Measurements from ENCODE around the gene GPR162. TPM values are rescaled to one million over a fixed set of nuclear protein-coding genes. Genes with fewer than 3 reads are reported as not detected.

The GPR162 gene
- total RNA-seq, 4 donors from 2014 or later = 0.47 to 2.1 (median 1.0) TPM

DNA sequence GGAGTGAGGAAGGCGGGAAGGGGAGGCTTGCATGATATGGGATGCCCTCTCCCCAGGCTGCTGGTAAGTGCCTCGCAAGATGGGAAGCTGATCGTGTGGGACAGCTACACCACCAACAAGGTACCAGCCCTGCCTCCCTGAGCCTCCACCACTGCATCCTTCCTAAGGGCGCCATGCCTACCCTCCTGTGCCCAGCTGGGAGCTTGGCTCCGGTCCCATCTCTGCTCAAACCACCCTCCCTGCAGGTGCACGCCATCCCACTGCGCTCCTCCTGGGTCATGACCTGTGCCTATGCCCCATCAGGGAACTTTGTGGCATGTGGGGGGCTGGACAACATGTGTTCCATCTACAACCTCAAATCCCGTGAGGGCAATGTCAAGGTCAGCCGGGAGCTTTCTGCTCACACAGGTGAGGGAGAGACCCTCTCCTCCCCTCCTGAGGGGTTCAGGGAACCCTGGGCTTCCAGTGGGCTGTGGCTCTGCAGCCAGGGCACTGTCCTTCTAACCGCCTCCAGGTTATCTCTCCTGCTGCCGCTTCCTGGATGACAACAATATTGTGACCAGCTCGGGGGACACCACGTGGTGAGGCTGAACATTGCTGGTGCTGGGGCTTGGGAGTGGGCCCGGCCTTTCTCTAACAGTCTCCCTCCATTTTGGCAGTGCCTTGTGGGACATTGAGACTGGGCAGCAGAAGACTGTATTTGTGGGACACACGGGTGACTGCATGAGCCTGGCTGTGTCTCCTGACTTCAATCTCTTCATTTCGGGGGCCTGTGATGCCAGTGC is 21.7 kb downstream of the GPR162 start:
- Histone ChIP-seq H3K9me3 (no peaks in the 10 kb centered on the region), H3K27me3 (no peaks in the 10 kb centered on the region), H3K27ac (no peak overlapping the region), H3K36me3 (peaks cover 62% of the 10 kb centered on the region), H3K4me3 (no peak overlapping the region), H3K4me1 (no peaks in the 10 kb centered on the region)
- TF ChIP-seq POLR2A (IDR thresholded peaks at IDR 0.05) = no peak
- TF ChIP-seq EP300 (IDR thresholded peaks at IDR 0.05) = no peak
- TF ChIP-seq, protein P1, sequence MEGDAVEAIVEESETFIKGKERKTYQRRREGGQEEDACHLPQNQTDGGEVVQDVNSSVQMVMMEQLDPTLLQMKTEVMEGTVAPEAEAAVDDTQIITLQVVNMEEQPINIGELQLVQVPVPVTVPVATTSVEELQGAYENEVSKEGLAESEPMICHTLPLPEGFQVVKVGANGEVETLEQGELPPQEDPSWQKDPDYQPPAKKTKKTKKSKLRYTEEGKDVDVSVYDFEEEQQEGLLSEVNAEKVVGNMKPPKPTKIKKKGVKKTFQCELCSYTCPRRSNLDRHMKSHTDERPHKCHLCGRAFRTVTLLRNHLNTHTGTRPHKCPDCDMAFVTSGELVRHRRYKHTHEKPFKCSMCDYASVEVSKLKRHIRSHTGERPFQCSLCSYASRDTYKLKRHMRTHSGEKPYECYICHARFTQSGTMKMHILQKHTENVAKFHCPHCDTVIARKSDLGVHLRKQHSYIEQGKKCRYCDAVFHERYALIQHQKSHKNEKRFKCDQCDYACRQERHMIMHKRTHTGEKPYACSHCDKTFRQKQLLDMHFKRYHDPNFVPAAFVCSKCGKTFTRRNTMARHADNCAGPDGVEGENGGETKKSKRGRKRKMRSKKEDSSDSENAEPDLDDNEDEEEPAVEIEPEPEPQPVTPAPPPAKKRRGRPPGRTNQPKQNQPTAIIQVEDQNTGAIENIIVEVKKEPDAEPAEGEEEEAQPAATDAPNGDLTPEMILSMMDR (IDR thresholded peaks at IDR 0.05) = no peak
- no peak for TF ChIP-seq POLR2AphosphoS5 (IDR thresholded peaks at IDR 0.05)
- 64% methylated on average over 15 of the region's 16 CpGs for WGBS
- DNase-seq (ENCODE audit: low spot score in 2 of 2) = no peak

DNA sequence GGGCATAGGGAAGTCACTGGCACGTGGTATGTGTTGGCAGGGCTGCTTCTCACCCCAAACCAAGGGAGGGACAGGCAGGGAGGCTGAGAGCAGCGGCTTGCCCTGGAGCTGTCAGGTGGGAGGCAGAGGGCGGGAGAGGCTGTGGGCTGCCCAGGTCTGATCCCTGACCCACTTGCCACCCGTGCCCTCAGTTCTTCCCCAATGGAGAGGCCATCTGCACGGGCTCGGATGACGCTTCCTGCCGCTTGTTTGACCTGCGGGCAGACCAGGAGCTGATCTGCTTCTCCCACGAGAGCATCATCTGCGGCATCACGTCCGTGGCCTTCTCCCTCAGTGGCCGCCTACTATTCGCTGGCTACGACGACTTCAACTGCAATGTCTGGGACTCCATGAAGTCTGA is 23.8 kb downstream of the GPR162 start:
- no peak for TF ChIP-seq POLR2A (IDR thresholded peaks at IDR 0.05)
- TF ChIP-seq EP300 (IDR thresholded peaks at IDR 0.05) = no peak
- TF ChIP-seq POLR2AphosphoS5 (IDR thresholded peaks at IDR 0.05) = no peak
- TF ChIP-seq, protein P1 (IDR thresholded peaks at IDR 0.05) = no peak

GRCh38 chr12:6846316-6846869 is 24.8 kb downstream of the GPR162 start:
- Histone ChIP-seq H3K27ac (no peak overlapping the region), H3K4me3 (no peak overlapping the region), H3K9me3 (no peaks in the 10 kb centered on the region), H3K4me1 (peaks cover 7% of the 10 kb centered on the region), H3K36me3 (peaks cover 48% of the 10 kb centered on the region), H3K27me3 (no peaks in the 10 kb centered on the region)
- DNase-seq (ENCODE audit: low spot score in 2 of 2) = no peak
- WGBS = 83% methylated on average over 7 of the region's 7 CpGs
- TF ChIP-seq EP300 (IDR thresholded peaks at IDR 0.05) (no peak), POLR2AphosphoS5 (IDR thresholded peaks at IDR 0.05) (no peak), POLR2A (IDR thresholded peaks at IDR 0.05) (no peak)
- TF ChIP-seq, protein P1 (IDR thresholded peaks at IDR 0.05) = no peak

More for the DNA sequence above, 23.8 kb downstream of the GPR162 start:
- DNase-seq (ENCODE audit: low spot score in 2 of 2) = no peak
- Histone ChIP-seq H3K27ac (no peak overlapping the region), H3K36me3 (peaks cover 48% of the 10 kb centered on the region), H3K4me1 (peaks cover under 1% of the 10 kb centered on the region), H3K27me3 (no peaks in the 10 kb centered on the region), H3K4me3 (no peak overlapping the region), H3K9me3 (no peaks in the 10 kb centered on the region)
- 91% methylated on average over 15 of the region's 17 CpGs for WGBS

- Histone ChIP-seq H3K27me3 (no peaks in the 10 kb centered on the region), H3K36me3 (peaks cover 48% of the 10 kb centered on the region), H3K27ac (no peak overlapping the region), H3K4me3 (no peak overlapping the region), H3K4me1 (peaks cover 9% of the 10 kb centered on the region), H3K9me3 (no peaks in the 10 kb centered on the region)
- no peak for DNase-seq (ENCODE audit: low spot score in 2 of 2)
- WGBS = 86% methylated on average over 2 of the region's 2 CpGs
- no peak for TF ChIP-seq POLR2AphosphoS5 (IDR thresholded peaks at IDR 0.05)
Measured at GRCh38 chr12:6847676-6848075, 26.1 kb downstream of the GPR162 start.

DNA sequence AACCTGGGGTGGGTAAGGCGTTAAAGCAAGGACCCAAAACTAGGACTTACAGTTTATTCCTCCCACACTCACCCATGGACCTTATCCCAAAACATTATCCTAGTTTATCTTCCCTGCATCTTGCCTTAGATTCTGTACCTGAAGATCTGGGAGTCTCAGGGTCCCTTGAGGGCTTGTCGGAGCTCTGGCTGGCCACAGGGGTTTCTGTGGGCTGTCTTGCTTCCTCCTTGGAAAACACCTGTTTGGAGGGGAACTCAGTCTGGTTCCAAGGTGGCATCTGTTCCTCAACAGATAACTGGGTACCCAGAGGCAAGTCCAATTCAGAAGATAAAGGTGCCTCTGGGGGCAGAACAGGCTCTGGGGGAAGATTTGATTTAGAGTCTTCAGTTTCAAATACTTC is 27.8 kb downstream of the GPR162 start:
- Histone ChIP-seq H3K36me3 (peaks cover 36% of the 10 kb centered on the region), H3K4me3 (no peak overlapping the region), H3K27me3 (no peaks in the 10 kb centered on the region), H3K4me1 (peaks cover 24% of the 10 kb centered on the region), H3K9me3 (no peaks in the 10 kb centered on the region), H3K27ac (no peak overlapping the region)
- DNase-seq (ENCODE audit: low spot score in 2 of 2) = no peak
- TF ChIP-seq, protein P1 (IDR thresholded peaks at IDR 0.05) = no peak
- no peak for TF ChIP-seq POLR2AphosphoS5 (IDR thresholded peaks at IDR 0.05)
- no peak for TF ChIP-seq EP300 (IDR thresholded peaks at IDR 0.05)
- TF ChIP-seq POLR2A (IDR thresholded peaks at IDR 0.05) = no peak
- WGBS = 91% methylated on average over 2 of the region's 2 CpGs

Measured in suprapubic skin (tissue), 4 donors.